ENCODE measurements around the gene KIF7. TPM values are rescaled to one million over a fixed set of nuclear protein-coding genes. Genes with fewer than 3 reads are reported as not detected.

KIF7 gene
- total RNA-seq, 4 donors from 2014 or later: 0.79 to 1.9 (median 1.8) TPM

DNA sequence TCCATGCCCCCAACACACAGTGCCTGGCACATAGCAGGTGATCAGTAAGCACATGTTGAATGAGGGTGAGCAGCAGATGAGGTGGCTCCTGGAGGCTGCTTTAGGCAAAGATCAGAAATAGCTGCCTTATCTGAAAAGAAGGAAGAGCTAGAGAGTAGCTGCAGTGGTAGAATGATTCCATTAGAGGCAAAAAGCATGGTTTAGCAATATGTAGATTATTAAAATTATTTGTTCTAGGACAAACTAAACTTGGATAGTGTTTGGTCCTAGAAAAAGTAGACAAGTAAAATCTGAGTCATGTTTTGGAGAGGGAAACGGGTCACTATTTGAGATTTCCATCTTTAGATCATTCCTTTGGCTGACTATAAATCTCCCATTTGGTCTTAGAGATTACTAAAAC, 32.1 kb downstream of the KIF7 start:
- no peaks in the 10 kb centered on the region for H3K27me3 ChIP-seq
- no peaks in the 10 kb centered on the region for H3K4me1 ChIP-seq
- H3K36me3 ChIP-seq: peaks cover 12% of the 10 kb centered on the region
- DNase-seq (ENCODE audit: low spot score in 2 of 2): no peak
- H3K9me3 ChIP-seq: no peaks in the 10 kb centered on the region
- no peak overlapping the region for H3K4me3 ChIP-seq
- 50% methylated on average over 1 of the region's 1 CpG for WGBS
- H3K27ac ChIP-seq: no peak overlapping the region
- no peak for TF ChIP-seq POLR2AphosphoS5 (IDR thresholded peaks at IDR 0.05)

GRCh38 chr15:89621547-89621946, 33.7 kb downstream of the KIF7 start:
- TF ChIP-seq POLR2A (IDR thresholded peaks at IDR 0.05) (no peak), CTCF (IDR thresholded peaks at IDR 0.05) (no peak), EP300 (IDR thresholded peaks at IDR 0.05) (no peak), POLR2AphosphoS5 (IDR thresholded peaks at IDR 0.05) (no peak)
- Histone ChIP-seq H3K27ac (no peak overlapping the region), H3K27me3 (no peaks in the 10 kb centered on the region), H3K4me1 (no peaks in the 10 kb centered on the region), H3K9me3 (no peaks in the 10 kb centered on the region), H3K36me3 (peaks cover 3% of the 10 kb centered on the region), H3K4me3 (no peak overlapping the region)
- DNase-seq (ENCODE audit: low spot score in 2 of 2): no peak
- WGBS: 76% methylated on average over 4 of the region's 4 CpGs

- H3K27ac ChIP-seq: no peak overlapping the region
- no peak for DNase-seq (ENCODE audit: low spot score in 2 of 2)
- H3K36me3 ChIP-seq: no peaks in the 10 kb centered on the region
- no peaks in the 10 kb centered on the region for H3K4me1 ChIP-seq
- 98% methylated on average over 4 of the region's 4 CpGs for whole genome bisulfite sequencing
- no peak overlapping the region for H3K4me3 ChIP-seq
- TF ChIP-seq CTCF (IDR thresholded peaks at IDR 0.05): no peak
- TF ChIP-seq POLR2AphosphoS5 (IDR thresholded peaks at IDR 0.05): no peak
- TF ChIP-seq POLR2A (IDR thresholded peaks at IDR 0.05): no peak
- no peak for TF ChIP-seq EP300 (IDR thresholded peaks at IDR 0.05)
- no peaks in the 10 kb centered on the region for H3K27me3 ChIP-seq
- no peaks in the 10 kb centered on the region for H3K9me3 ChIP-seq
Measured at GRCh38 chr15:89616228-89616627, 39.0 kb downstream of the KIF7 start.

- H3K27me3 ChIP-seq: no peaks in the 10 kb centered on the region
- 95% methylated on average over 1 of the region's 1 CpG for WGBS
Measured at GRCh38 chr15:89615135-89615534, 40.1 kb downstream of the KIF7 start.

DNA sequence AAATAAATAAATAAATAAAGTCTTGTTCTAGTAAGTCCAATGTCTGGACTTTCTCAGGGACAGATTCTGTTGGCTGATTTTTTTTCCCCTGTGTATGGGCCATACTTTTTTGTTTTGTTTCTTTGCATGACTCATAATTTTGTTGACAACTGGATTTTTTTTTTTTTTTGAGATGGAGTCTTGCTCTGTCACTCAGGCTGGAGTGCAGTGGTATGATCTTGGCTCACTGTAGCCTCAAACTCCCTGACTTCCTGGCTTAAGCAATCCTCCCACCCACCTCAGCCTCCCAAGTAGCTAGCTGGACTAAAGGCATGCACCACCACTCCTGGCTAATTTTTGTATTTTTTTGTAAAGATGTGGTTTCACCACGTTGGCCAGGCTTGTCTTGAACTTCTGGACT, 41.1 kb downstream of the KIF7 start:
- Histone ChIP-seq H3K9me3 (no peaks in the 10 kb centered on the region), H3K4me1 (no peaks in the 10 kb centered on the region), H3K27me3 (no peaks in the 10 kb centered on the region), H3K4me3 (no peak overlapping the region), H3K27ac (no peak overlapping the region), H3K36me3 (no peaks in the 10 kb centered on the region)
- no peak for DNase-seq (ENCODE audit: low spot score in 2 of 2)
- TF ChIP-seq CTCF (IDR thresholded peaks at IDR 0.05): no peak
- no peak for TF ChIP-seq POLR2A (IDR thresholded peaks at IDR 0.05)
- TF ChIP-seq POLR2AphosphoS5 (IDR thresholded peaks at IDR 0.05): no peak
- no peak for TF ChIP-seq EP300 (IDR thresholded peaks at IDR 0.05)
- WGBS: 89% methylated on average over 1 of the region's 1 CpG

More at GRCh38 chr15:89615135-89615534, 40.1 kb downstream of the KIF7 start:
- TF ChIP-seq CTCF (IDR thresholded peaks at IDR 0.05): no peak
- TF ChIP-seq POLR2AphosphoS5 (IDR thresholded peaks at IDR 0.05): no peak
- TF ChIP-seq POLR2A (IDR thresholded peaks at IDR 0.05): no peak
- TF ChIP-seq EP300 (IDR thresholded peaks at IDR 0.05): no peak
- Histone ChIP-seq H3K27ac (no peak overlapping the region), H3K36me3 (no peaks in the 10 kb centered on the region), H3K9me3 (no peaks in the 10 kb centered on the region), H3K4me3 (no peak overlapping the region), H3K4me1 (no peaks in the 10 kb centered on the region)
- DNase-seq (ENCODE audit: low spot score in 2 of 2): no peak

DNA sequence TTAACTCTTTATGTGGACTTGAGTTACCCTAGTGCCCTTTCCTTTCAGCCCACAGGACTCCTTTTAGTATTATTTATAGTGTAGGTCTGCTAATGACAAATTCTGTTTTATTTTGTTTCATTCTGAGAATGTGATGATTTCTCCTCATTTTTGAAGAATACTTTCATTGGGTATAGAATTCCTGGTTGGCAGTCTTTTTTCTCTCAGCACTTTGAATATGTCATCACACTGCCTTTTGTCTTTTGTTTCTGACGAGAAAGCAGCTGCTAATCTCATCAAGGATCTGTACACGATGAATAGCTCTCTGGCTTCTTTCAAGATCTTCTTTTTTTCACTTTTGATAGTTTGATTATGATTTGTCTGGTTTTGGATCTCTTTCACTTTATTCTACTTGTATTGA, 42.2 kb downstream of the KIF7 start:
- no peaks in the 10 kb centered on the region for H3K27me3 ChIP-seq
- H3K9me3 ChIP-seq: no peaks in the 10 kb centered on the region
- 84% methylated on average over 2 of the region's 2 CpGs for WGBS
- H3K36me3 ChIP-seq: no peaks in the 10 kb centered on the region
- no peak overlapping the region for H3K27ac ChIP-seq
- DNase-seq (ENCODE audit: low spot score in 2 of 2): no peak
- no peaks in the 10 kb centered on the region for H3K4me1 ChIP-seq
- TF ChIP-seq EP300 (IDR thresholded peaks at IDR 0.05): no peak
- TF ChIP-seq POLR2AphosphoS5 (IDR thresholded peaks at IDR 0.05): no peak
- TF ChIP-seq POLR2A (IDR thresholded peaks at IDR 0.05): no peak
- no peak for TF ChIP-seq CTCF (IDR thresholded peaks at IDR 0.05)
- no peak overlapping the region for H3K4me3 ChIP-seq
